ENCODE results near the gene PLEKHA6.

PLEKHA6 gene

GRCh38 chr1:204190212-204191211 lies 169.2 kb downstream of the PLEKHA6 start:
- peak; percentile 21 for DNase-seq (ENCODE audit: low read depth)

- no peak for DNase-seq (ENCODE audit: low read depth)
Measured at GRCh38 chr1:204188959-204189639, 170.6 kb downstream of the PLEKHA6 start.

DNA sequence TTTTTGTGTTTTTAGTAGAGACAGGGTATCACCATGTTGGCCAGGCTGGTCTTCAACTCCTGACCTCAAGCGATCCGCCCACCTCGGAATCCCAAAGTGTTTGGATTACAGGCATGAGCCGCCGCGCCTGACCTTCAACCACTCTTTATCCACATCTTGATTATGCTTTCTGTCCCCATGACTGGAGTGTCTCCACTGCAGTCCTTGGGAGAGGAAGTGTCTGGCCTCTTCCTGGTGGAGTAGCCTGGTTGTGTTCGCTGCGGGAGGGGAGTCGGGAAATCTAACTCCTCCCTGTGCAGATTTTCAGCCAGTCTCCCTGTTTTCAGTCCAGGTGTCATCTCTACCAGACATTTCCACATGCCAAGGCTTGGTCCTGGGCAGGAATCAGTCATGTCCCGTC lies 173.1 kb downstream of the PLEKHA6 start:
- no peak for DNase-seq (ENCODE audit: low read depth)

- no peak for DNase-seq (ENCODE audit: low read depth)
Measured at GRCh38 chr1:204181116-204181515, 178.6 kb downstream of the PLEKHA6 start.

- DNase-seq (ENCODE audit: low read depth) = no peak
Measured at GRCh38 chr1:204180133-204180532, 179.6 kb downstream of the PLEKHA6 start.

DNA sequence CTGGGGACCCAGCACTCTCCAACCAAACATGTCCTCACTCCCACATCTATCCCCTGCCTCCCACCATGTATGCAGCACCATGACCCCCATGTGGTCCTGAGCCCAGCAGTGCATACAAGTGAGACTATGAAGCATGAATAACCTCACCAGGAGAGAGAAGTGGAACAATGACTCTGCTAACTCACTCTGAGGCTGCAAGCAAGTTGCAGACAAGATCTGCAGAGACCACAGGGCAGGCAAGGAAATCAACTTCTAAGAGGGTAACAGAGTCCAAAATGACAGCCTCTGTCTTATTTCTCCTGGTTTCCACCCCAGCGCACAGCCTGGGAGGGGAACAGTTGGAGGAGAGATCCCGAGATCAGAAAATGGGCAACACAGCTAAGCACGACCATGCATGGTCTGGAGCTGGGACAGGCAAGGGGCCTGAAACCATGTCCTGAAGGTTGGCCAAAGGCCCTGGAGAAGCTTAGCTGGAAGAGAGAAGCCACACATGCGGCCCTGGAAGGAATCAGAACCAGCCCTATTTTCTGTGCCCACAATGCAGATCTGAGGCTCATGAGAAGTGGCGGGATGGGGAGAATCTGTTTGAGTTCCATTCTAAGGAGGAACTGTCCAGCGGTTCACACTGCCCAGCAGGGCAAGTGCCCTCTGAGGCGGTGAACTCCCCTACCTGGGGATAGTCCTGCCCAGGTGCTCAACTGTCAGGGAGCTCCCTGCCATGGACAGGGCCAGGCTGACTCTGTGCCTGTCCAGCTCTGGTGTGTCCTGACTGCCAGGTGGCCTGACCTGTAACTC lies 181.0 kb downstream of the PLEKHA6 start:
- no peak for DNase-seq (ENCODE audit: low read depth)

GRCh38 chr1:204177133-204177532 lies 182.6 kb downstream of the PLEKHA6 start:
- DNase-seq (ENCODE audit: low read depth) = no peak

GRCh38 chr1:204176049-204176448 lies 183.7 kb downstream of the PLEKHA6 start:
- no peak for DNase-seq (ENCODE audit: low read depth)

DNA sequence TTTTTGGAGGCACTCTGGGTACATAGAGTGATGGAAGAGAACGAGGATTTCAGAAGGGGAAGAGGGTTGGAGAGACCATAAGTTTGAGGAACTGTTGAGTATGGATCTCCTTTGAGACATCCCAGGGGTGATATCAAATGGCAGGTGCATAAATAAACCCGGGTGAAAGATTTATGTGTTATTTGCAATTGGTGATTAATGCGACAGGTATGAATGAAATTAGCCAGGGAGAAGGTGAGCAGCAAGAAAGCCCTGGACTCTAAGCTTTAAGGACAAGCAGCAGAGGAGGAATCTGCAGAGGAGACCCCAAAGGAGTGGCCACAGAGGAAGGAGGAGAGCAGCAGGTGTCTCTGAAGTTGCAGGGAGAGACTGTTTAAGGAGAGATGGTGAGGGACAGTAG lies 184.8 kb downstream of the PLEKHA6 start:
- DNase-seq (ENCODE audit: low read depth) = no peak

GRCh38 chr1:204172404-204173029 lies 187.2 kb downstream of the PLEKHA6 start:
- DNase-seq (ENCODE audit: low read depth) = no peak

GRCh38 chr1:204171751-204172178 lies 188.0 kb downstream of the PLEKHA6 start:
- no peak for DNase-seq (ENCODE audit: low read depth)

GRCh38 chr1:204170494-204171155 lies 189.1 kb downstream of the PLEKHA6 start:
- peak; percentile 18 for DNase-seq (ENCODE audit: low read depth)

DNA sequence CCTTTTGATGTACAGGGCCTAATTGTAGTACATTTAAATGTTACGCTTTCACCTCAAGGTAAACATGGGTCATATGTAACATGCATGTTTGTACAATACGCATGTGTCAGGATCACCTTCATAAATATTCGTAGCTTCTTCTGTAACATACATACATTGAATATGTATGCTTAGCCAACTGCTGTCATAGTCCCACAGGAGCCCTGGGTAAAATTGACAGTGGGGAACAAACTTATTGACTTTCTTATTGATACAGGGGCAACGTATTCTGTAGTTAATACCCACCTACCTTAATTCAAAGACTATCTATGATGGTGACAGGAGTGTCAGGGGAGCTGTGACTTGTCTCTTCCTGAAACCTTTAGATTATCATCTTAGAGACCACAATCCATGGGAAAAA lies 189.9 kb downstream of the PLEKHA6 start:
- no peak for DNase-seq (ENCODE audit: low read depth)
